ENCODE data around the gene AKT1S1. TPM values are rescaled to one million over a fixed set of nuclear protein-coding genes. Genes with fewer than 3 reads are reported as not detected.

Gene AKT1S1
- total RNA-seq, 2 experiments from 2014 or later = 17.5 to 19.5 TPM

DNA sequence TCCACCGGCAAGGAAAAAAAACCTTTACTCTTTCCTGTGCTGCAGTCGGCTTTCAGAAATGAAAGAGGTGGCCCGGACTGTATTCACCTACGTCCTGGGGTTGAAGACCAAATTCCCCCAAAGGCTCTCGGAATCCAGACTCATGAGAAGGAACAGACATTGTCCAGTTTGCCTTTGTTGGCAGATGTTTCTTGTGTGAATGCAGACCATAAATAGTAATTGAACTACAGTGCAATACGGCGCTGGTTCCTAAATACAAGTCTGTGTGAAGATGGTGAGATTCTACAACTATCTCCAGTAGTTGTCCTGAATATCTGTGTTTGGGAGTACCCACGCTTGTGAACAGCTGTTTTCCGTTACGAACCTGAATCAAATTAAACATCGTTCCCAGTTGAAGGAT, 37.4 kb downstream of the AKT1S1 start:
- POLR2A ChIA-PET = no interaction called here

DNA sequence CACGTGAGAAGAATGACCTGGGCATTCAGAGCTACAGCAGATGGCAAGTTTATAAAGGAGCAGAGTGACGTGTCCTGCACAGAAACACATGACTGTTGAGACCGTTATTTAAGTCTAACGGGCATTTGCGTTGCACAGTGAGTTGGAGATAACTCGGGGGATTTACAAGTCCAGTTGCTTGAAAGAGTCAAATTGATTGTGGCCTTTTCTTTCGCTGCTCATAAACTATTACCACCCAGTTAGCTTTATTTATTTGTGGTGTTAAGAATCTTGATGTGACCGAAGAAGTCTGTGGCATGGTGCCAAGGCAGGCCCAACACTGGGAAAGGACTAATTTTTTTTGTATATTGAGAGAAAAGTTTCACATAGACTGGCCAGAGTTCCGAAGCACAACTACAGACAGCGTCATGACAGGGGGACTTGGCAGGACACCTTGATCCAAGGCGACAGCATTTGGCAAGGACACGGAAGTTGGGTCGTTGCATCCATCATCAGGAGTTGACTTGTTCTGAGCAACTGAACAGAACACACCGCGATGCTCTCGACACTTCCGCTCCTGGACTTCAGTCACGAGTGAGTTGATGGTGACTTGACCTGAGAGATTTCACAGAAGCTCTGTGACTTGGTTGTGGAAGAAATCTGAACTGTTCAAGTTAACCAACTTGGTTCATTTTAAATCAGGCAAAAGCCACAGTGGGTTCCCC, 38.1 kb downstream of the AKT1S1 start:
- ChIA-PET CTCF (interaction anchor here (0.6 kb wide), 1 partner anchor 9 kb away, joined by 3 read pairs; no protein-coding TSS in a partner anchor), POLR2A (no interaction called here)
- Mint-ChIP-seq H3K9me3 (no peaks in the 10 kb centered on the region), H3K27me3 (no peaks in the 10 kb centered on the region), H3K4me3 (no peak overlapping the region), H3K4me1 (ENCODE audit: low read depth) (no peaks in the 10 kb centered on the region), H3K27ac (no peak overlapping the region), H3K36me3 (ENCODE audit: low read depth) (peaks cover 8% of the 10 kb centered on the region)
- no peak for ATAC-seq
- intact Hi-C loops (cut with micrococcal nuclease) = no loop called here
- TF ChIP-seq, protein P1, sequence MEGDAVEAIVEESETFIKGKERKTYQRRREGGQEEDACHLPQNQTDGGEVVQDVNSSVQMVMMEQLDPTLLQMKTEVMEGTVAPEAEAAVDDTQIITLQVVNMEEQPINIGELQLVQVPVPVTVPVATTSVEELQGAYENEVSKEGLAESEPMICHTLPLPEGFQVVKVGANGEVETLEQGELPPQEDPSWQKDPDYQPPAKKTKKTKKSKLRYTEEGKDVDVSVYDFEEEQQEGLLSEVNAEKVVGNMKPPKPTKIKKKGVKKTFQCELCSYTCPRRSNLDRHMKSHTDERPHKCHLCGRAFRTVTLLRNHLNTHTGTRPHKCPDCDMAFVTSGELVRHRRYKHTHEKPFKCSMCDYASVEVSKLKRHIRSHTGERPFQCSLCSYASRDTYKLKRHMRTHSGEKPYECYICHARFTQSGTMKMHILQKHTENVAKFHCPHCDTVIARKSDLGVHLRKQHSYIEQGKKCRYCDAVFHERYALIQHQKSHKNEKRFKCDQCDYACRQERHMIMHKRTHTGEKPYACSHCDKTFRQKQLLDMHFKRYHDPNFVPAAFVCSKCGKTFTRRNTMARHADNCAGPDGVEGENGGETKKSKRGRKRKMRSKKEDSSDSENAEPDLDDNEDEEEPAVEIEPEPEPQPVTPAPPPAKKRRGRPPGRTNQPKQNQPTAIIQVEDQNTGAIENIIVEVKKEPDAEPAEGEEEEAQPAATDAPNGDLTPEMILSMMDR (IDR thresholded peaks at IDR 0.05) = no peak
- no peak for DNase-seq

More for the DNA sequence above, 37.4 kb downstream of the AKT1S1 start:
- intact Hi-C loops (cut with micrococcal nuclease) = no loop called here
- no peaks in the 10 kb centered on the region for H3K4me1 Mint-ChIP-seq (ENCODE audit: low read depth)
- TF ChIP-seq, protein P1 (IDR thresholded peaks at IDR 0.05) = no peak
- no peaks in the 10 kb centered on the region for H3K27me3 Mint-ChIP-seq
- peaks cover 8% of the 10 kb centered on the region for H3K36me3 Mint-ChIP-seq (ENCODE audit: low read depth)
- no peak for DNase-seq
- no peak overlapping the region for H3K27ac Mint-ChIP-seq
- no peak overlapping the region for H3K4me3 Mint-ChIP-seq
- CTCF ChIA-PET = no interaction called here
- no peaks in the 10 kb centered on the region for H3K9me3 Mint-ChIP-seq
- no peak for ATAC-seq

DNA sequence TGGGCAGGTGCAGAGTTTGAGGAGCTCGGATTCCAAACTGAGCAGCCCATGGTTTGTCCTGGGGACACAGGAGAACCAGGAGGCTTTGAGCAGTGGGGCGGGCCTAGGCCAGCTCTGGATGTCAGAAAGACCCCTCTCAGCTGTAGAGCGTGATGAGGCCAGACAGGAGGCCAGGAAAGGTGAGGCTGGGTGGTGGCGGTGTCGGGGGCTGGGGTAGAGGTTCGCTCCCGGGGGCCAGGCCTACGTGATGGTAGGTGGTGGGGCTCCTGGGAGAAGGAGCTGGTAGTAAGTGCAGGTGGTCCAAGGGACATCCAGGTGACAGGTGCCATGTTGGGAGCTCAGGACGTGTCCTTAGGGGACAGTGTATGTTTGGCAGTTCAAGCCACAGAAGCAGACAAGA, 39.7 kb downstream of the AKT1S1 start:
- ATAC-seq (no peak), DNase-seq (no peak)
- Mint-ChIP-seq H3K27ac (no peak overlapping the region), H3K4me3 (no peak overlapping the region), H3K36me3 (ENCODE audit: low read depth) (peaks cover 10% of the 10 kb centered on the region), H3K27me3 (no peaks in the 10 kb centered on the region), H3K9me3 (no peaks in the 10 kb centered on the region), H3K4me1 (ENCODE audit: low read depth) (no peaks in the 10 kb centered on the region)
- CTCF ChIA-PET = no interaction called here
- intact Hi-C loops (cut with micrococcal nuclease) = no loop called here
- POLR2A ChIA-PET = no interaction called here
- TF ChIP-seq, protein P1 (IDR thresholded peaks at IDR 0.05) = no peak

DNA sequence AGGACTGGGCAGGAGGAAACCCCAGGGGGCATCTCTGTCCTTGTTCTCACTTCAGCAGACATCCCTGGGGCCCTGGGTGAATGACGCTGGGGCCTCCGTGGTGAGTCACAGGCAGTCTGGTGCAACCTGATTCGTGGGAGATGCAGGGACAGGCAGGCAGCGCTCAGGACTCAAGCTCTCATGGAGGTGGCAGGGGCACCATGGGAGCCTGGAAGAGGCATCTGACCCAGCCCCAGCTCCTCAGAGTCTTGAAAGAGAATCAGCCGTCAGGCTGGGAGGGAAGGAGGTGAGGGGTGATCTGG, 40.2 kb downstream of the AKT1S1 start:
- H3K36me3 Mint-ChIP-seq (ENCODE audit: low read depth) = peaks cover 10% of the 10 kb centered on the region
- CTCF ChIA-PET = no interaction called here

More for the DNA sequence above, 40.2 kb downstream of the AKT1S1 start:
- Mint-ChIP-seq H3K4me1 (ENCODE audit: low read depth) (no peaks in the 10 kb centered on the region), H3K27ac (no peak overlapping the region), H3K27me3 (no peaks in the 10 kb centered on the region), H3K4me3 (no peak overlapping the region), H3K9me3 (no peaks in the 10 kb centered on the region)
- intact Hi-C loops (cut with micrococcal nuclease) = no loop called here
- ATAC-seq = no peak
- TF ChIP-seq, protein P1 (IDR thresholded peaks at IDR 0.05) = no peak
- POLR2A ChIA-PET = no interaction called here
- no peak for DNase-seq
